IPS-15b (cell line): ENCODE measurements around the gene TSPAN8.
"Not testable (repeated sequence)": the region's sequence is repeated elsewhere in the genome, so short reads cannot be mapped to it uniquely, and the experiment has no call there.

ENCODE experiments used
- H3K27me3 ChIP-seq: one replicate; pipeline ENCODE4 v1.6.1; 2013; ENCODE audit warnings: low read length; ENCODE audit not compliant: control insufficient read depth, insufficient read depth
- H3K36me3 ChIP-seq: one replicate; pipeline ENCODE4 v1.6.1; 2013; ENCODE audit warnings: low read length; ENCODE audit not compliant: control insufficient read depth, insufficient read depth
- H3K4me1 ChIP-seq: one replicate; pipeline ENCODE4 v1.6.1; 2013; ENCODE audit warnings: mild to moderate bottlenecking, low read length; ENCODE audit not compliant: control insufficient read depth, insufficient read depth
- H3K4me3 ChIP-seq: one replicate; pipeline ENCODE4 v1.5.1; 2013; ENCODE audit warnings: low read depth, low read length
- H3K9ac ChIP-seq: one replicate; pipeline ENCODE4 v1.6.1; 2013; ENCODE audit warnings: low read depth, mild to moderate bottlenecking, low read length
- H3K9me3 ChIP-seq: one replicate; pipeline ENCODE4 v1.6.1; 2013; ENCODE audit warnings: mild to moderate bottlenecking, low read length; ENCODE audit not compliant: control insufficient read depth, insufficient read depth

TSPAN8 gene

GRCh38 chr12:71162832-71163763 is 5.3 kb upstream of the TSPAN8 start:
- Histone ChIP-seq H3K9ac (no peak overlapping the region), H3K9me3 (no peaks in the 10 kb centered on the region), H3K27me3 (no peaks in the 10 kb centered on the region), H3K4me1 (no peaks in the 10 kb centered on the region), H3K36me3 (no peaks in the 10 kb centered on the region), H3K4me3 (no peak overlapping the region)

GRCh38 chr12:71161591-71161990 is 3.8 kb upstream of the TSPAN8 start:
- Histone ChIP-seq H3K4me1 (no peaks in the 10 kb centered on the region), H3K4me3 (no peak overlapping the region), H3K9ac (no peak overlapping the region), H3K36me3 (no peaks in the 10 kb centered on the region), H3K9me3 (no peaks in the 10 kb centered on the region), H3K27me3 (no peaks in the 10 kb centered on the region)

GRCh38 chr12:71160585-71160984 is 2.8 kb upstream of the TSPAN8 start:
- Histone ChIP-seq H3K9me3 (no peaks in the 10 kb centered on the region), H3K4me3 (no peak overlapping the region), H3K9ac (no peak overlapping the region), H3K36me3 (no peaks in the 10 kb centered on the region), H3K4me1 (no peaks in the 10 kb centered on the region), H3K27me3 (no peaks in the 10 kb centered on the region)

DNA sequence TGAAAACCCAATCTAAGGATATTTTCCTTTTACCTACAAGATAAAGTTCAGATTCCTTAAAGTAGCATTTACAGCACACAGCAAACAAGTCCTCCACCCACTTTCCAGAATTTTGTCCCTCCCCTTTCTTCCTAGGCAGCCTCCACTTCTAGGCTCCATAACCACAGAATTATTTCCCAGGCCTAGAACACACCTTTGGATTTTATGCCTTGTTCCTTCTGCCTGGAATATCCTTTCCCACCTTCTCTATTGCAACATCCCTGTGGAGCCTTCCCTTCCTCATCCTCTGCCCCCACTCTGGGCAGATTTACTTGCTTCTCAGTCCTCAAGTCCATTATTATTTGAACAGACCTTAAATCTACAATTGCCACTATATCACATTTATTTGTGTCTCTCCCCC is 2.1 kb upstream of the TSPAN8 start:
- H3K9me3 ChIP-seq, result no peaks in the 10 kb centered on the region
- no peak overlapping the region for H3K4me3 ChIP-seq
- H3K27me3 ChIP-seq, result no peaks in the 10 kb centered on the region
- no peaks in the 10 kb centered on the region for H3K4me1 ChIP-seq
- no peaks in the 10 kb centered on the region for H3K36me3 ChIP-seq
- H3K9ac ChIP-seq, result no peak overlapping the region

GRCh38 chr12:71159264-71159663 is 1.5 kb upstream of the TSPAN8 start:
- no peaks in the 10 kb centered on the region for H3K36me3 ChIP-seq
- H3K9me3 ChIP-seq, result no peaks in the 10 kb centered on the region
- H3K4me3 ChIP-seq, result no peak overlapping the region
- H3K27me3 ChIP-seq, result no peaks in the 10 kb centered on the region
- H3K9ac ChIP-seq, result no peak overlapping the region
- H3K4me1 ChIP-seq, result no peaks in the 10 kb centered on the region

- H3K27me3 ChIP-seq, result no peaks in the 10 kb centered on the region
- no peaks in the 10 kb centered on the region for H3K4me1 ChIP-seq
- no peak overlapping the region for H3K4me3 ChIP-seq
- H3K9ac ChIP-seq, result no peak overlapping the region
- H3K9me3 ChIP-seq, result no peaks in the 10 kb centered on the region
- no peaks in the 10 kb centered on the region for H3K36me3 ChIP-seq
Measured at GRCh38 chr12:71158361-71158882, 623 bp upstream of the TSPAN8 start.

- H3K9me3 ChIP-seq, result no peaks in the 10 kb centered on the region
- H3K4me3 ChIP-seq, result no peak overlapping the region
- H3K36me3 ChIP-seq, result no peaks in the 10 kb centered on the region
- H3K27me3 ChIP-seq, result no peaks in the 10 kb centered on the region
- no peak overlapping the region for H3K9ac ChIP-seq
- no peaks in the 10 kb centered on the region for H3K4me1 ChIP-seq
Measured at GRCh38 chr12:71155225-71155624, 2.6 kb downstream of the TSPAN8 start.

DNA sequence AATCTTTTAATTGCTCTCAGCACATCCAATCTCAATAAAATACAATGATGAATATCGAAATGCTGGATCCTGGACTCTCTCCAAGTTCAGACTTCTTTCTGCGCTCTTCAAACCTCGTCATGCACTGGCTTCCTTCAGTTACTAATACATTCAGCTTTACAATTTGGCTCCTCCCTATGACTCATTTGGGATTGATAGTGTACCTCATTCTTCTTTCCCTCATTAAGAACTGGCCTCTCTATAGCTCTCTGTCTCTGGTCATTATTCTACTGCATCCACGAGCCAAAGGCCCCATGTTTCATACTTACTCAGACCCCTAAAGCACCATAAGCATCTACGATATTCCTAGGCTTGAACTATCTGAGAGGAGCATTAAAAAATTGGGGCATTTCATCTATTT is 4.9 kb downstream of the TSPAN8 start:
- Histone ChIP-seq H3K4me3 (no peak overlapping the region), H3K4me1 (no peaks in the 10 kb centered on the region), H3K27me3 (no peaks in the 10 kb centered on the region), H3K36me3 (no peaks in the 10 kb centered on the region), H3K9ac (no peak overlapping the region), H3K9me3 (no peaks in the 10 kb centered on the region)

GRCh38 chr12:71150041-71150440 is 7.8 kb downstream of the TSPAN8 start:
- not testable (repeated sequence) for H3K27me3 ChIP-seq, H3K9me3 ChIP-seq, H3K4me1 ChIP-seq, H3K9ac ChIP-seq, H3K36me3 ChIP-seq, H3K4me3 ChIP-seq

DNA sequence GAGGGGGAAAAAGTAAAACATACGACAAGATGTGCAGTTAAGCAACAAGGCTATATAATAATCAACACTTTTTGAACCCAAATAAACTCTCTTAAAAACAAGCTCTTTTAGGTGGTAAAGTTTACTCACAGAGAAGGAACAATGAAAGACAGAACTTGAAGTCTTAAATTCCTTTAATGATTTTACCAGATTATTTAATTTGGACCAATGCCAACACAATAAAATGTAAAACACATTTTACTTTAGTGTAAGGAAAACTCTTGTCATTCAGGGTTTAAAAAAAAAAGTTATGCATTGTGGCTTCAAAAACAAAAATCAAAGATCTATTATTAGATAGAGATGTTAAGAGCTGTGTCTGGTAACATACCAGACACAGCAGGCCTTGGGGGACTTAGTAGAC is 13.1 kb downstream of the TSPAN8 start:
- H3K27me3 ChIP-seq, result no peaks in the 10 kb centered on the region
- H3K9ac ChIP-seq, result no peak overlapping the region
- H3K4me1 ChIP-seq, result no peaks in the 10 kb centered on the region
- no peak overlapping the region for H3K4me3 ChIP-seq
- no peaks in the 10 kb centered on the region for H3K36me3 ChIP-seq
- no peaks in the 10 kb centered on the region for H3K9me3 ChIP-seq

- no peaks in the 10 kb centered on the region for H3K9me3 ChIP-seq
- peaks cover 5% of the 10 kb centered on the region for H3K4me1 ChIP-seq
- H3K27me3 ChIP-seq, result no peaks in the 10 kb centered on the region
- no peak overlapping the region for H3K9ac ChIP-seq
- H3K4me3 ChIP-seq, result no peak overlapping the region
- no peaks in the 10 kb centered on the region for H3K36me3 ChIP-seq
Measured at GRCh38 chr12:71142956-71143355, 14.8 kb downstream of the TSPAN8 start.

DNA sequence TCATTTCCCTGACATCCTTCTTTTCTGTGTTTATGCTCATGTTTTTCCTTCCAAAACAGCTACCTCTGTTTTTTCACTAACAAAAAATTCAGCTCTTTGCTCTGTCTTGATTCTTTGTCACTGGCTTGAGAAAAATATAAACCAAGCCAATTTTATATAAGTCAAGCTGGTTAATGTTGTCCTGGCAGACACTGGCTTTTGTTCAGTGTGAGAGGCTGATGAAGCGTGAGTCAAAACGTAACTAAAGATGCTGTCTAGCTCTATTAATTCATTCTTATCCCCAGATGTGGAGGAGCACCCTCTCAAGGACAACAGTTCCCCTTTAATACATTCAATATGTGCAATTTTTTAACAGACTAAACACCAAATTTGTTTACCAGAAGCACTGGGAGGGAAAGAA is 15.8 kb downstream of the TSPAN8 start:
- no peaks in the 10 kb centered on the region for H3K9me3 ChIP-seq
- no peaks in the 10 kb centered on the region for H3K36me3 ChIP-seq
- no peak overlapping the region for H3K9ac ChIP-seq
- H3K27me3 ChIP-seq, result no peaks in the 10 kb centered on the region
- no peak overlapping the region for H3K4me3 ChIP-seq
- peaks cover 5% of the 10 kb centered on the region for H3K4me1 ChIP-seq
